Panc1 (cell line): ENCODE data around the gene PPP1R18. TPM values are rescaled to one million over a fixed set of nuclear protein-coding genes. Genes with fewer than 3 reads are reported as not detected.
A peak's percentile ranks its signal among the peaks of the same experiment; 100 is the strongest.

Source experiments
- ATAC-seq: fragments of 200-7000 bp; cut with Tn5 transposase; 2 replicates; pipeline ENCODE4 v1.9.1; 2020; ENCODE audit warnings: mild to moderate bottlenecking, moderate library complexity
- BruUV-seq: library from RNA; stranded (reverse); fragments of 400-500 nt; replicated peaks from 2 replicates; lab custom pipeline; 2021; lab: Mats Ljungman, UMichigan
- CTCF ChIA-PET: fragments of 300-600 bp; sonication (Branson Sonifier 250); formaldehyde crosslinking; loops from one replicate; lab custom pipeline; 2022; ENCODE audit warnings: antibody characterized with exemption; lab: Charles Lee
- POLR2A ChIA-PET: fragments of 300-600 bp; sonication (Branson Sonifier 250); formaldehyde crosslinking; loops from one replicate; lab custom pipeline; 2022; ENCODE audit warnings: antibody characterized with exemption; lab: Charles Lee
- DNase-seq: peaks from one replicate; pipeline ENCODE4 v3.0.0-alpha.2; 2010; ENCODE audit warnings: low read depth, low spot score
- H3K27ac ChIP-seq: 2 replicates; pipeline ENCODE4 v1.5.1; 2011; ENCODE audit warnings: mild to moderate bottlenecking, low read length, inconsistent platforms
- H3K27me3 ChIP-seq: fragments of 200-500 bp; sonication (Bioruptor generic); 2 replicates; pipeline ENCODE4 v1.6.0; 2014; ENCODE audit warnings: low read length, inconsistent platforms; ENCODE audit not compliant: control insufficient read depth, insufficient read depth
- H3K36me3 ChIP-seq: fragments of 200-500 bp; sonication (Bioruptor generic); 2 replicates; pipeline ENCODE4 v1.5.1; 2014; ENCODE audit warnings: inconsistent platforms, mild to moderate bottlenecking, low read length, moderate library complexity; ENCODE audit not compliant: control insufficient read depth, insufficient read depth
- H3K4me1 ChIP-seq: 2 replicates; pipeline ENCODE4 v1.5.1; 2011; ENCODE audit warnings: inconsistent platforms, mild to moderate bottlenecking, low read length, moderate library complexity; ENCODE audit not compliant: control insufficient read depth, insufficient read depth
- H3K4me3 ChIP-seq, 2 experiments: 2 replicates each; pipeline ENCODE4 v1.5.1; 2011 to 2012; ENCODE audit warnings: low read depth in 2 of 2, low read length in 2 of 2, mild to moderate bottlenecking in 2 of 2, inconsistent platforms in 1 of 2, moderate library complexity in 1 of 2
- H3K9me3 ChIP-seq: fragments of 200-500 bp; sonication (Bioruptor generic); 2 replicates; pipeline ENCODE4 v1.5.1; 2014; ENCODE audit warnings: low read depth, mild to moderate bottlenecking, inconsistent platforms, low read length, moderate library complexity; ENCODE audit not compliant: control insufficient read depth, insufficient read depth
- CTCF ChIP-seq: fragments of 450-650 bp; IDR thresholded peaks from 2 replicates; pipeline ENCODE4 v1.5.1; 2017; ENCODE audit warnings: mild to moderate bottlenecking
- POLR2AphosphoS5 ChIP-seq: IDR thresholded peaks from 2 replicates; pipeline ENCODE4 v1.6.1; 2012; ENCODE audit warnings: mild to moderate bottlenecking, low read depth, low read length, moderate library complexity
- REST ChIP-seq, 2 experiments: IDR thresholded peaks; 2 replicates each; pipeline ENCODE4 v1.6.1; 2011 to 2012; ENCODE audit warnings: low read depth in 2 of 2, control low read depth in 1 of 2, low read length in 1 of 2, mild to moderate bottlenecking in 1 of 2, moderate library complexity in 1 of 2; ENCODE audit not compliant: insufficient read depth in 1 of 2
- SIN3A ChIP-seq: IDR thresholded peaks from 2 replicates; pipeline ENCODE4 v1.6.1; 2012; ENCODE audit warnings: low read depth, mild to moderate bottlenecking, low read length, moderate library complexity, borderline replicate concordance; ENCODE audit not compliant: insufficient read depth
- TCF7L2 ChIP-seq: IDR thresholded peaks from 2 replicates; pipeline ENCODE4 v1.6.1; 2011; ENCODE audit warnings: mild to moderate bottlenecking, low read depth, low read length, inconsistent platforms
- in situ Hi-C: cut with HindIII; loops from 2 replicates; pipeline ENCODE4 v1.10.0; 2016; ENCODE audit warnings: low sequenced_read_pairs, low pct_unique_long_range_greater_than_20kb
- intact Hi-C: fragments of 100-400 bp; cut with micrococcal nuclease; formaldehyde crosslinking; loops from one replicate; pipeline ENCODE4 v1.10.0; 2022; ENCODE audit not compliant: unreplicated experiment
- total RNA-seq: library from RNA; stranded (reverse); gene quantifications from one replicate; pipeline ENCODE4 v1.2.1, GENCODE V29; 2021; ENCODE audit not compliant: unreplicated experiment

The PPP1R18 gene
- total RNA-seq, 1 experiment from 2014 or later, result 55.3 TPM

GRCh38 chr6:30719791-30720737, 33.6 kb upstream of the PPP1R18 start, which contains the start of gene TUBB:
Gene TUBB (plus strand): TSS chr6:30720352. CDS start chr6:30720507, 155 bp downstream.
- Histone ChIP-seq H3K27me3 (no peaks in the 10 kb centered on the region), H3K27ac (peak within 1 kb of the TSS; percentile 100), H3K9me3 (no peaks in the 10 kb centered on the region), H3K4me1 (peaks cover 35% of the 10 kb centered on the region), H3K36me3 (peaks cover 32% of the 10 kb centered on the region), H3K4me3 (peak within 1 kb of the TSS; percentile 88 to 100)
- DNase-seq, result peak; percentile 87
- CTCF ChIA-PET, result no interaction called here
- POLR2A ChIA-PET, result interaction anchor here (0.6 to 0.7 kb wide), 5 partner anchors 31 to 1015 kb away, joined by 3 to 9 read pairs (median 3); no protein-coding TSS in a partner anchor
- in situ Hi-C loops (no loop called here), intact Hi-C loops (no loop called here)
- ATAC-seq, result peak; percentile 80
- TF ChIP-seq REST (IDR thresholded peaks at IDR 0.05; ENCODE audit: insufficient read depth in 1 of 2, low read depth in 2 of 2, low read length in 1 of 2) (0 out of 4 replicates have a peak, but pooled peaks of 1 of the 2 experiments have one; percentile 23), TCF7L2 (no peak), POLR2AphosphoS5 (peak; percentile 94), CTCF (no peak), SIN3A (0 out of 2 replicates have a peak, but pooled peaks have one; percentile 10)
- no TSS peak for BruUV-seq

GRCh38 chr6:30719356-30719755, 32.9 kb upstream of the PPP1R18 start:
- no peak for ATAC-seq
- H3K36me3 ChIP-seq, result peaks cover 26% of the 10 kb centered on the region
- in situ Hi-C loops, result no loop called here
- no peak for DNase-seq
- peaks cover 28% of the 10 kb centered on the region for H3K4me1 ChIP-seq
- intact Hi-C loops, result no loop called here
- H3K4me3 ChIP-seq, result peak overlapping the region; percentile 84 to 100
- H3K9me3 ChIP-seq, result no peaks in the 10 kb centered on the region
- H3K27me3 ChIP-seq, result no peaks in the 10 kb centered on the region
- POLR2A ChIA-PET, result interaction anchor here (0.6 to 0.7 kb wide), 2 partner anchors 63 to 1016 kb away, joined by 7 to 9 read pairs; no protein-coding TSS in a partner anchor
- TF ChIP-seq CTCF, result no peak
- TF ChIP-seq SIN3A, result no peak
- no peak for TF ChIP-seq REST (IDR thresholded peaks at IDR 0.05; ENCODE audit: insufficient read depth in 1 of 2, low read depth in 2 of 2, low read length in 1 of 2)
- TF ChIP-seq POLR2AphosphoS5, result no peak; the same call in 1 of the 2 replicates
- no peak for TF ChIP-seq TCF7L2
- CTCF ChIA-PET, result no interaction called here
- no TSS peak for BruUV-seq
- H3K27ac ChIP-seq, result peak overlapping the region; percentile 97
